Keratinocyte (primary cell): Measurements from ENCODE around the gene CLCN1. TPM values are rescaled to one million over a fixed set of nuclear protein-coding genes. Genes with fewer than 3 reads are reported as not detected.

Experiments used
- DNase-seq: peaks from one replicate; pipeline ENCODE4 v3.0.0-alpha.2; 2011; ENCODE audit warnings: low read depth, missing footprints, low spot score
- FAIRE-seq: peaks from 2 replicates; lab custom pipeline; 2011; peaks lifted over from hg19 to GRCh38; lab: Jason Lieb, UNC
- H2AFZ ChIP-seq: 2 replicates; pipeline ENCODE4 v1.6.0; 2012; ENCODE audit warnings: low read length, control low read depth, inconsistent platforms; ENCODE audit not compliant: control insufficient read depth
- H3K27ac ChIP-seq: 2 replicates; pipeline ENCODE4 v1.5.1; 2011; ENCODE audit warnings: low read length; ENCODE audit not compliant: control insufficient read depth, insufficient read depth
- H3K27me3 ChIP-seq: 3 replicates; pipeline ENCODE4 v1.6.0; 2011; ENCODE audit warnings: low read length; ENCODE audit not compliant: control insufficient read depth, insufficient read depth; ENCODE audit errors: extremely low read depth
- H3K36me3 ChIP-seq, 2 experiments: 2 replicates in 1 of 2; 3 replicates in 1 of 2; pipeline ENCODE4 v1.5.1; 2011; ENCODE audit warnings: low read length in 2 of 2, mild to moderate bottlenecking in 1 of 2; ENCODE audit not compliant: control insufficient read depth in 2 of 2, insufficient read depth in 2 of 2; ENCODE audit errors: extremely low read depth in 1 of 2
- H3K4me1 ChIP-seq: 3 replicates; pipeline ENCODE4 v1.5.1; 2011; ENCODE audit warnings: low read length; ENCODE audit not compliant: control insufficient read depth, insufficient read depth; ENCODE audit errors: extremely low read depth
- H3K4me2 ChIP-seq: 3 replicates; pipeline ENCODE4 v1.6.0; 2011; ENCODE audit warnings: low read depth, low read length; ENCODE audit not compliant: control insufficient read depth, insufficient read depth; ENCODE audit errors: extremely low read depth
- H3K4me3 ChIP-seq, 3 experiments: fragments of 200-600 bp in 1 of 3; sonication (generic) in 1 of 3; 2 replicates in 2 of 3; 3 replicates in 1 of 3; pipeline ENCODE4 v1.5.1; 2011 to 2016; ENCODE audit warnings: low read length in 3 of 3, mild to moderate bottlenecking in 3 of 3, control low read depth in 2 of 3, inconsistent platforms in 1 of 3, low read depth in 1 of 3, mixed read lengths in 1 of 3, mixed run types in 1 of 3, moderate library complexity in 1 of 3; ENCODE audit not compliant: control insufficient read depth in 2 of 3, insufficient read depth in 2 of 3; ENCODE audit errors: extremely low read depth in 1 of 3
- H3K79me2 ChIP-seq: 2 replicates; pipeline ENCODE4 v1.6.0; 2012; ENCODE audit warnings: low read length; ENCODE audit not compliant: control insufficient read depth, insufficient read depth
- H3K9ac ChIP-seq: 3 replicates; pipeline ENCODE4 v1.6.0; 2011; ENCODE audit warnings: low read length; ENCODE audit not compliant: control insufficient read depth, insufficient read depth; ENCODE audit errors: extremely low read depth
- H3K9me1 ChIP-seq: 3 replicates; pipeline ENCODE4 v1.6.0; 2011; ENCODE audit warnings: low read length; ENCODE audit not compliant: control insufficient read depth, insufficient read depth; ENCODE audit errors: extremely low read depth
- H3K9me3 ChIP-seq: 2 replicates; pipeline ENCODE4 v1.5.1; 2012; ENCODE audit warnings: low read depth, low read length; ENCODE audit not compliant: control insufficient read depth
- H4K20me1 ChIP-seq: 3 replicates; pipeline ENCODE4 v1.6.0; 2011; ENCODE audit warnings: low read length; ENCODE audit not compliant: control insufficient read depth, insufficient read depth; ENCODE audit errors: extremely low read depth
- EZH2 ChIP-seq: IDR thresholded peaks from one replicate; pipeline ENCODE4 v1.6.1; 2012; ENCODE audit warnings: inconsistent platforms, mild to moderate bottlenecking, low read length, moderate library complexity
- dilution Hi-C: fragments of 300-500 bp; cut with MboI; formaldehyde crosslinking; loops from one replicate; pipeline ENCODE4 v1.7.0; 2020; ENCODE audit warnings: low sequenced_read_pairs; ENCODE audit not compliant: extremely low pct_ligation_motif_present
- polyA plus RNA-seq, 5 experiments: library from polyadenylated mRNA; depleted of rRNA in 3 of 5; stranded (reverse) in 3 of 5; stranded (forward) in 1 of 5; unstranded in 1 of 5; fragments of >200 nt; gene quantifications; 1 replicate in 1 of 5; 2 replicates in 3 of 5; 3 replicates in 1 of 5; pipeline versions ENCODE4 v1.2.1 to v1.2.3, GENCODE V29; 2011 to 2012; ENCODE audit warnings: missing spikeins in 2 of 5, low read depth in 1 of 5, low replicate concordance in 1 of 5
- small RNA-seq, 3 experiments: library from RNA; depleted of rRNA; stranded (forward); fragments of <200 nt; gene quantifications; one replicate each; pipeline ENCODE3, GENCODE V24; 2012; ENCODE audit warnings: low read depth in 3 of 3, low replicate concordance in 1 of 3; ENCODE audit not compliant: insufficient read length in 3 of 3
- TF ChIP-seq, protein P1 (sequence below), 3 experiments: IDR thresholded peaks in 1 of 3; conservative IDR thresholded peaks in 1 of 3; optimal IDR thresholded peaks in 1 of 3; 2 replicates in 2 of 3; 3 replicates in 1 of 3; pipeline versions ENCODE3 to v1.5.1; 2011; ENCODE audit warnings: low read length in 3 of 3, mild to moderate bottlenecking in 3 of 3, moderate library complexity in 2 of 3, control low read depth in 1 of 3, inconsistent platforms in 1 of 3; ENCODE audit not compliant: insufficient read depth in 2 of 3; ENCODE audit errors: extremely low read depth in 1 of 3

CLCN1 gene
- polyA plus RNA-seq, 1 donor (not counting 4 experiments of a cell fraction or from before 2014, with no cell fraction given): not detected

- Histone ChIP-seq H3K9me3 (no peaks in the 10 kb centered on the region), H3K27me3 (no peaks in the 10 kb centered on the region), H3K36me3 (peaks cover 17 to 22% of the 10 kb centered on the region in 2 experiments), H3K27ac (no peak overlapping the region), H3K79me2 (no peaks in the 10 kb centered on the region), H3K4me1 (no peaks in the 10 kb centered on the region), H4K20me1 (no peaks in the 10 kb centered on the region), H3K4me2 (no peak overlapping the region), H3K9ac (no peak overlapping the region), H3K9me1 (peaks cover 3% of the 10 kb centered on the region), H3K4me3 (no peak overlapping the region), H2AFZ (no peak overlapping the region)
- TF ChIP-seq, protein P1, sequence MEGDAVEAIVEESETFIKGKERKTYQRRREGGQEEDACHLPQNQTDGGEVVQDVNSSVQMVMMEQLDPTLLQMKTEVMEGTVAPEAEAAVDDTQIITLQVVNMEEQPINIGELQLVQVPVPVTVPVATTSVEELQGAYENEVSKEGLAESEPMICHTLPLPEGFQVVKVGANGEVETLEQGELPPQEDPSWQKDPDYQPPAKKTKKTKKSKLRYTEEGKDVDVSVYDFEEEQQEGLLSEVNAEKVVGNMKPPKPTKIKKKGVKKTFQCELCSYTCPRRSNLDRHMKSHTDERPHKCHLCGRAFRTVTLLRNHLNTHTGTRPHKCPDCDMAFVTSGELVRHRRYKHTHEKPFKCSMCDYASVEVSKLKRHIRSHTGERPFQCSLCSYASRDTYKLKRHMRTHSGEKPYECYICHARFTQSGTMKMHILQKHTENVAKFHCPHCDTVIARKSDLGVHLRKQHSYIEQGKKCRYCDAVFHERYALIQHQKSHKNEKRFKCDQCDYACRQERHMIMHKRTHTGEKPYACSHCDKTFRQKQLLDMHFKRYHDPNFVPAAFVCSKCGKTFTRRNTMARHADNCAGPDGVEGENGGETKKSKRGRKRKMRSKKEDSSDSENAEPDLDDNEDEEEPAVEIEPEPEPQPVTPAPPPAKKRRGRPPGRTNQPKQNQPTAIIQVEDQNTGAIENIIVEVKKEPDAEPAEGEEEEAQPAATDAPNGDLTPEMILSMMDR (optimal IDR thresholded peaks at IDR 0.05 in 1 of 3, IDR thresholded peaks at IDR 0.05 in 1 of 3, conservative IDR thresholded peaks at IDR 0.05 in 1 of 3; ENCODE audit: extremely low read depth in 1 of 3, insufficient read depth in 2 of 3, low read length in 3 of 3): no peak
- TF ChIP-seq EZH2: no peak
- dilution Hi-C loops: no loop called here
- DNase-seq (no peak), FAIRE-seq (no peak)
These were observed 83.7 kb downstream of the CLCN1 start for GRCh38 chr7:143399642-143400041.

DNA sequence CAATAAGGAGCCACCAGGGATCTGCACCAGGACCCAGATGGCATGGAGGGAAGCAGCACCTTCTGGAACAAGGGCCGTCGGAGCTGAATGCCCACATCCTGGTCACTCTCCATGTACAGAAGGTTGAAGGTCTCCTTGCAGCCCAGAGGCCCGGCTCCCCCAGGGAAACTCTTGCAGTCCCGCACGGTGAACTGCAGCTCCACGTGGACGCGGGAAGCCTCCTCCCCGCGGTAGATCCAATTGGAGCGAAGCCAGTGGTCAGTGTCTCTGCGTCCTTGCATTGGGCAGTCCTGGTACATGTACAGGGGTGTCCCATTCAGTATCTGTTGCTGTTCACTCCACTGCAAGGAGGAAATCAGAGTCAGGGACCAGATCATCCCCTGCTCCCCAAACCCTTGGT is 85.4 kb downstream of the CLCN1 start:
- FAIRE-seq (no peak), DNase-seq (no peak)
- TF ChIP-seq, protein P1 (optimal IDR thresholded peaks at IDR 0.05 in 1 of 3, IDR thresholded peaks at IDR 0.05 in 1 of 3, conservative IDR thresholded peaks at IDR 0.05 in 1 of 3; ENCODE audit: extremely low read depth in 1 of 3, insufficient read depth in 2 of 3, low read length in 3 of 3): no peak
- no peak for TF ChIP-seq EZH2
- dilution Hi-C loops: no loop called here
- Histone ChIP-seq H4K20me1 (no peaks in the 10 kb centered on the region), H3K27ac (no peak overlapping the region), H3K27me3 (no peaks in the 10 kb centered on the region), H3K9me3 (no peaks in the 10 kb centered on the region), H3K4me1 (no peaks in the 10 kb centered on the region), H3K4me3 (no peak overlapping the region), H2AFZ (no peak overlapping the region), H3K9me1 (peaks cover 3% of the 10 kb centered on the region), H3K9ac (no peak overlapping the region), H3K79me2 (no peaks in the 10 kb centered on the region), H3K36me3 (peaks cover 9 to 21% of the 10 kb centered on the region in 2 experiments), H3K4me2 (no peak overlapping the region)

Small RNA genes lying within 50 kb of the gene (small RNA-seq; reads per million reads assigned to genes)
- gene MIR6892: 0 to 1.8 (median 1.7) reads per million in 3 experiments
- 0 to 0.07 (median 0) reads per million in 3 experiments for gene RN7SL481P
- gene RN7SL535P: 0 reads per million in 3 experiments

Other genes with a start within 250 kb of the CLCN1 start
- gene PIP, start 184.0 kb upstream of the CLCN1 start, polyA plus RNA-seq: not detected in 3 replicates
- not detected in 3 replicates for gene TAS2R39, start 132.7 kb upstream of the CLCN1 start, polyA plus RNA-seq
- not detected in 3 replicates for gene TAS2R40, start 94.1 kb upstream of the CLCN1 start, polyA plus RNA-seq
- 133 to 171 TPM (median 157 TPM) in 3 replicates for gene GSTK1, start 52.7 kb upstream of the CLCN1 start, polyA plus RNA-seq
- gene TMEM139, start 31.2 kb upstream of the CLCN1 start, polyA plus RNA-seq: 20.9 to 25.1 TPM (median 22.3 TPM) in 3 replicates
- gene CASP2, start 27.8 kb upstream of the CLCN1 start, polyA plus RNA-seq: 9.1 to 21.9 TPM (median 12.8 TPM) in 3 replicates
- 0.12 to 0.24 TPM (median 0.21 TPM) in 3 replicates for gene FAM131B, start 46.6 kb downstream of the CLCN1 start, polyA plus RNA-seq
- 17.6 to 77.8 TPM (median 22.5 TPM) in 3 replicates for gene ZYX, start 65.2 kb downstream of the CLCN1 start, polyA plus RNA-seq
- gene EPHA1, start 92.7 kb downstream of the CLCN1 start, polyA plus RNA-seq: 24.6 to 37.1 TPM (median 31.9 TPM) in 3 replicates
- 0.08 to 0.20 TPM (median 0.17 TPM) in 3 replicates for gene TAS2R60, start 127.3 kb downstream of the CLCN1 start, polyA plus RNA-seq
- gene TAS2R41, start 161.8 kb downstream of the CLCN1 start, polyA plus RNA-seq: not detected in 3 replicates